Common myeloid progenitor, CD34-positive (primary cell): ENCODE results near the gene SRC.

Experiments used
- CTCF ChIA-PET: fragments of 350-600 bp; sonication (Branson Sonifier 250); formaldehyde crosslinking; loops from one replicate; lab custom pipeline; 2021; ENCODE audit warnings: antibody characterized with exemption; lab: Charles Lee
- POLR2A ChIA-PET: fragments of 350-600 bp; sonication (Branson Sonifier 250); formaldehyde crosslinking; loops from one replicate; lab custom pipeline; 2021; ENCODE audit warnings: antibody characterized with exemption; lab: Charles Lee
- DNase-seq, 3 donors: peaks; one replicate each; pipeline versions ENCODE4 v3.0.0 to v3.0.0-alpha.2; 2013
- H3K27ac ChIP-seq, 2 experiments: 1 replicate in 1 of 2; 2 replicates in 1 of 2; pipeline ENCODE4 v1.7.0; 2013; ENCODE audit warnings: inconsistent platforms in 2 of 2, low read length in 2 of 2, mild to moderate bottlenecking in 2 of 2, low read depth in 1 of 2, moderate library complexity in 1 of 2; ENCODE audit not compliant: severe bottlenecking in 2 of 2, insufficient read depth in 1 of 2, poor library complexity in 1 of 2
- H3K27me3 ChIP-seq, 5 experiments: replicated peaks in 2 of 5; 1 replicate in 3 of 5; 2 replicates in 2 of 5; pipeline versions ENCODE4 v1.6.1 to v1.7.0; 2013; ENCODE audit warnings: low read length in 4 of 5, mild to moderate bottlenecking in 2 of 5, moderate library complexity in 2 of 5, inconsistent platforms in 1 of 5; ENCODE audit not compliant: insufficient read depth in 5 of 5, control insufficient read depth in 4 of 5
- H3K36me3 ChIP-seq, 4 experiments: 1 replicate in 2 of 4; 2 replicates in 2 of 4; pipeline versions ENCODE4 v1.6.1 to v1.7.0; 2013; ENCODE audit warnings: low read length in 3 of 4, control low read depth in 1 of 4, mild to moderate bottlenecking in 1 of 4; ENCODE audit not compliant: control insufficient read depth in 4 of 4, insufficient read depth in 4 of 4
- H3K4me1 ChIP-seq, 4 experiments: 1 replicate in 3 of 4; 2 replicates in 1 of 4; pipeline versions ENCODE4 v1.6.1 to v1.7.1; 2013; ENCODE audit warnings: low read length in 3 of 4, mild to moderate bottlenecking in 3 of 4, control low read depth in 1 of 4, inconsistent platforms in 1 of 4, moderate library complexity in 1 of 4; ENCODE audit not compliant: control insufficient read depth in 4 of 4, insufficient read depth in 4 of 4; ENCODE audit errors: control extremely low read depth in 1 of 4
- H3K4me3 ChIP-seq, 7 experiments: 1 replicate in 4 of 7; 2 replicates in 3 of 7; pipeline versions ENCODE4 v1.5.1 to v1.7.0; 2013; ENCODE audit warnings: mild to moderate bottlenecking in 7 of 7, low read length in 6 of 7, moderate library complexity in 6 of 7, inconsistent platforms in 2 of 7, low read depth in 2 of 7, control low read depth in 1 of 7; ENCODE audit not compliant: insufficient read depth in 4 of 7, control insufficient read depth in 1 of 7; ENCODE audit errors: extremely low read depth in 1 of 7
- H3K9me3 ChIP-seq, 5 experiments: 1 replicate in 4 of 5; 2 replicates in 1 of 5; pipeline versions ENCODE4 v1.6.1 to v1.7.1; 2013; ENCODE audit warnings: low read length in 4 of 5, mild to moderate bottlenecking in 2 of 5, inconsistent platforms in 1 of 5, low read depth in 1 of 5, moderate library complexity in 1 of 5; ENCODE audit not compliant: control insufficient read depth in 4 of 5, insufficient read depth in 2 of 5; ENCODE audit errors: control extremely low read depth in 1 of 5
- WGBS: methylation state at CpG from one replicate; pipeline ENCODE4 v1.1.5; 2013; ENCODE audit not compliant: insufficient coverage; 5-methylcytosine and 5-hydroxymethylcytosine counted together

The SRC gene

GRCh38 chr20:37353285-37353849 is 7.4 kb downstream of the SRC start:
- POLR2A ChIA-PET: no interaction called here
- Histone ChIP-seq H3K27me3 (no peaks in the 10 kb centered on the region), H3K4me1 (peaks cover 0 to 40% (median 32%) of the 10 kb centered on the region in 4 experiments), H3K4me3 (no peak overlapping the region), H3K27ac (no peak overlapping the region), H3K9me3 (no peaks in the 10 kb centered on the region), H3K36me3 (peaks cover 0 to 11% (median 2%) of the 10 kb centered on the region in 4 experiments)
- WGBS: 97% methylated on average over 13 of the region's 13 CpGs
- CTCF ChIA-PET: no interaction called here
- no peak for DNase-seq

DNA sequence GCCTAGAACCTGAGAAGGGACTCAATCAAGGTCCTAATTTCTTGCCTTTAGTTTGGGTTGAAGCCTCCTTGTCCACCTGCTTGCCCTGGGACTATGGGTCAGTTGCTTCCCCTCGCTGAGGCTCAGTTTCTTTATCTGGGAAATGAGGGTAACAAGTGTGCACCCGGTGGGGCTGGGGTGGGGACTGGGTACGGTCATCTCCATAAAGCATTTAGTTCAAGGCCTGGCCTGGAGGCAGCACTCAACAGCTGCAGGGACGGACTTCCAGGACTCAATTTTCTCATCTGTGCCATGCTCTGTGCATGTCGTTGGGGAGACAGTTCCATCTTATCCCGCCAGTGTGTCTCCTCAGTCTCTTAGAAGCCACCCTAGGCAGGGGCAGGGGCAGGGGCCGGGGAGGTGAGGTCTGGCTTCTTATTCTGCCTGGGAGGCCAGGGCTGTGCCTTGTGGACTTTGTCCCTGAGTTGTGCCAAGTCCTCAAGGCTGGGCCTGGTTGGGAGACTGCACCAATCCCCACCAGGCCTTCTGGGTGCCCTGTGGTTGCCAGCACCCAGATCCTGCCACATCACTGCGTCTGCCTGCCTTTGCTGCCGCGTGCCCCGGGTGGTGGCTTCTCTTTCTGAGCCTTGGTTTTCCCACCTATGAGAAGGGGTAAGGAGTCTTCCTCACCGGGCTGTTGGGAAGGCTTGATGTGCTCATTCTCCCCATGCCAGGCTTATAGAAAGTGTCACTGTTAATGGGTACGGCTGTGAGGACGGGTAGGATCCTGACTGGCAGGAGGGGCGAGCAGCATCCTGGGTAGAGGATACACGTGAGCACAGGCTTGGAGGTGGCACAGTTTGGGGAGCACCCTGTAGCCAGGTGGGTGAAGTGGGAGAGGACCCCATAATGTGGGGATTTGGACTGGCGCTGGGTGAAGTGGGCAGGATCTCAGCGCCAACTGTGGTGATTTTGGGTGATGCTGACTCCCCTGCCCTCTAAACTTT is 8.6 kb downstream of the SRC start:
- H3K27me3 ChIP-seq: no peaks in the 10 kb centered on the region
- CTCF ChIA-PET: no interaction called here
- H3K4me3 ChIP-seq: no peak overlapping the region
- POLR2A ChIA-PET: no interaction called here
- no peak for DNase-seq
- no peaks in the 10 kb centered on the region for H3K9me3 ChIP-seq
- H3K36me3 ChIP-seq: peaks cover 0 to 10% (median 2%) of the 10 kb centered on the region in 4 experiments
- H3K4me1 ChIP-seq: peaks cover 0 to 47% (median 37%) of the 10 kb centered on the region in 4 experiments
- 95% methylated on average over 13 of the region's 18 CpGs for WGBS
- no peak overlapping the region for H3K27ac ChIP-seq

GRCh38 chr20:37355252-37356180 is 9.6 kb downstream of the SRC start:
- Histone ChIP-seq H3K4me1 (peaks cover 0 to 42% (median 33%) of the 10 kb centered on the region in 4 experiments), H3K9me3 (no peaks in the 10 kb centered on the region), H3K27me3 (no peaks in the 10 kb centered on the region), H3K4me3 (no peak overlapping the region), H3K27ac (no peak overlapping the region), H3K36me3 (peaks cover 0 to 9% (median 2%) of the 10 kb centered on the region in 4 experiments)
- no peak for DNase-seq
- ChIA-PET CTCF (interaction anchor here (0.8 to 2.4 kb wide), 4 partner anchors 7 to 31 kb away, joined by 3 to 16 read pairs (median 4); no protein-coding TSS in a partner anchor), POLR2A (interaction anchor here (0.6 to 1.6 kb wide), 2 partner anchors 22 to 85 kb away, joined by 3 to 6 read pairs; no protein-coding TSS in a partner anchor)
- WGBS: 97% methylated on average over 9 of the region's 15 CpGs

GRCh38 chr20:37356387-37356786 is 10.4 kb downstream of the SRC start:
- H3K27me3 ChIP-seq: no peaks in the 10 kb centered on the region
- 21% methylated on average over 5 of the region's 8 CpGs for WGBS
- H3K9me3 ChIP-seq: no peaks in the 10 kb centered on the region
- ChIA-PET CTCF (interaction anchor here (0.8 to 2.4 kb wide), 8 partner anchors 8 to 42 kb away, joined by 3 to 16 read pairs (median 4); no protein-coding TSS in a partner anchor), POLR2A (interaction anchor here (1.1 to 1.6 kb wide), 3 partner anchors 8 to 67 kb away, joined by 4 to 8 read pairs (median 6); partner anchors contain the start of gene MANBAL)
- no peak overlapping the region for H3K27ac ChIP-seq
- peaks cover 0 to 42% (median 33%) of the 10 kb centered on the region in 4 experiments for H3K4me1 ChIP-seq
- H3K4me3 ChIP-seq: no peak overlapping the region
- DNase-seq: peak in 2 of 3 donors; percentile 55 to 58
- H3K36me3 ChIP-seq: peaks cover 0 to 4% (median 2%) of the 10 kb centered on the region in 4 experiments

- no peaks in the 10 kb centered on the region for H3K9me3 ChIP-seq
- H3K4me3 ChIP-seq: peak overlapping the region in 2 of 7 experiments; percentile 7 to 29
- peak overlapping the region in 1 of 2 experiments; percentile 43 for H3K27ac ChIP-seq
- CTCF ChIA-PET: interaction anchor here (0.8 to 2.4 kb wide), 14 partner anchors 8 to 86 kb away, joined by 3 to 16 read pairs (median 3); partner anchors contain the start of gene MANBAL
- WGBS: 27% methylated on average over 6 of the region's 11 CpGs
- peaks cover 0 to 2% (median 0%) of the 10 kb centered on the region in 4 experiments for H3K36me3 ChIP-seq
- peak in 1 of 3 donors; percentile 45 for DNase-seq
- H3K27me3 ChIP-seq: no peaks in the 10 kb centered on the region
- POLR2A ChIA-PET: interaction anchor here (1.0 to 1.6 kb wide), 4 partner anchors 9 to 67 kb away, joined by 3 to 8 read pairs (median 5); partner anchors contain the start of gene MANBAL
- peaks cover 0 to 42% (median 33%) of the 10 kb centered on the region in 4 experiments for H3K4me1 ChIP-seq
These were observed 11.0 kb downstream of the SRC start for GRCh38 chr20:37356961-37357371.
